Thymus (tissue), 11 donors: ENCODE data around the gene RIPK1. TPM values are rescaled to one million over a fixed set of nuclear protein-coding genes. Genes with fewer than 3 reads are reported as not detected.
"Not testable (repeated sequence)": the region's sequence is repeated elsewhere in the genome, so short reads cannot be mapped to it uniquely, and the experiment has no call there.

Experiments
- DNase-seq, 9 donors: peaks; one replicate each; pipeline ENCODE4 v3.0.0-alpha.2; 2013; ENCODE audit warnings: low spot score in 9 of 9, low read depth in 6 of 9, missing footprints in 1 of 9
- H3K27ac ChIP-seq, 2 donors: one replicate each; pipeline ENCODE4 v1.5.1; 2013; ENCODE audit warnings: control low read depth in 1 of 2, low read depth in 1 of 2, low read length in 1 of 2, mild to moderate bottlenecking in 1 of 2, moderate library complexity in 1 of 2
- H3K27me3 ChIP-seq, 2 donors: one replicate each; pipeline ENCODE4 v1.5.1; 2013; ENCODE audit warnings: low read length in 1 of 2; ENCODE audit not compliant: control insufficient read depth in 2 of 2, insufficient read depth in 1 of 2
- H3K36me3 ChIP-seq, 2 donors: one replicate each; pipeline ENCODE4 v1.5.1; 2013; ENCODE audit warnings: low read length in 1 of 2, mild to moderate bottlenecking in 1 of 2, moderate library complexity in 1 of 2; ENCODE audit not compliant: control insufficient read depth in 2 of 2, insufficient read depth in 2 of 2
- H3K4me1 ChIP-seq, 2 donors: one replicate each; pipeline ENCODE4 v1.5.1; 2013; ENCODE audit warnings: low read length in 2 of 2; ENCODE audit not compliant: control insufficient read depth in 2 of 2, insufficient read depth in 2 of 2
- H3K4me3 ChIP-seq, 2 donors: one replicate each; pipeline ENCODE4 v1.5.1; 2013; ENCODE audit warnings: low read length in 2 of 2, control low read depth in 1 of 2, mild to moderate bottlenecking in 1 of 2
- H3K9me3 ChIP-seq, 2 donors: one replicate each; pipeline ENCODE4 v1.5.1; 2013; ENCODE audit warnings: low read length in 1 of 2, mild to moderate bottlenecking in 1 of 2; ENCODE audit not compliant: control insufficient read depth in 2 of 2, insufficient read depth in 1 of 2
- WGBS: extraction: QIAGEN DNeasy Blood & Tissue Kit; methylation state at CpG from one replicate; pipeline ENCODE4 v1.1.7; 2013; 5-methylcytosine and 5-hydroxymethylcytosine counted together
- polyA plus RNA-seq: library from polyadenylated mRNA; stranded (reverse); fragments of 200-250 nt; gene quantifications from one replicate; pipeline ENCODE4 v1.2.3, GENCODE V29; 2013
- total RNA-seq: library from RNA; stranded (reverse); fragments of 120-200 nt; gene quantifications from one replicate; pipeline ENCODE4 v1.2.4, GENCODE V29; 2013
- donor health status: healthy.

Gene RIPK1
- total and polyA plus RNA-seq, 2 donors = 15.5 to 25.2 TPM

- peaks cover 31 to 70% of the 10 kb centered on the region in 2 donors for H3K4me1 ChIP-seq
- H3K4me3 ChIP-seq = no peak overlapping the region
- H3K27me3 ChIP-seq = no peaks in the 10 kb centered on the region
- peak overlapping the region; percentile 82 to 97 for H3K27ac ChIP-seq
- 74% methylated on average over 20 of the region's 20 CpGs for WGBS
- H3K9me3 ChIP-seq = peaks cover 0 to 1% of the 10 kb centered on the region in 2 donors
- DNase-seq = peak in 4 of 9 donors; percentile 34 to 64 (median 42)
- H3K36me3 ChIP-seq = no peaks in the 10 kb centered on the region
Observed at GRCh38 chr6:3026791-3027626, 41.3 kb upstream of the RIPK1 start.

- not testable (repeated sequence) for DNase-seq, H3K4me3 ChIP-seq, H3K36me3 ChIP-seq, H3K9me3 ChIP-seq, H3K27me3 ChIP-seq
- peaks cover 31 to 64% of the 10 kb centered on the region in 2 donors for H3K4me1 ChIP-seq
- H3K27ac ChIP-seq = peak overlapping the region in 1 of 2 donors; percentile 64
- 94% methylated on average over 5 of the region's 5 CpGs for WGBS
Observed at GRCh38 chr6:3028156-3028555, 40.1 kb upstream of the RIPK1 start.

GRCh38 chr6:3031857-3032640, 36.2 kb upstream of the RIPK1 start:
- Histone ChIP-seq H3K4me3 (no peak overlapping the region), H3K9me3 (no peaks in the 10 kb centered on the region), H3K27ac (no peak overlapping the region), H3K27me3 (no peaks in the 10 kb centered on the region), H3K36me3 (no peaks in the 10 kb centered on the region), H3K4me1 (peaks cover 4 to 28% of the 10 kb centered on the region in 2 donors)
- WGBS = 58% methylated on average over 15 of the region's 15 CpGs
- peak in 5 of 9 donors; percentile 38 to 83 (median 71) for DNase-seq

GRCh38 chr6:3032986-3033385, 35.3 kb upstream of the RIPK1 start:
- Histone ChIP-seq H3K36me3 (no peaks in the 10 kb centered on the region), H3K9me3 (no peaks in the 10 kb centered on the region), H3K4me1 (peaks cover 0 to 20% of the 10 kb centered on the region in 2 donors), H3K27ac (no peak overlapping the region), H3K27me3 (no peaks in the 10 kb centered on the region), H3K4me3 (no peak overlapping the region)
- DNase-seq = no peak
- over 99% methylated on average over 3 of the region's 3 CpGs for WGBS

DNA sequence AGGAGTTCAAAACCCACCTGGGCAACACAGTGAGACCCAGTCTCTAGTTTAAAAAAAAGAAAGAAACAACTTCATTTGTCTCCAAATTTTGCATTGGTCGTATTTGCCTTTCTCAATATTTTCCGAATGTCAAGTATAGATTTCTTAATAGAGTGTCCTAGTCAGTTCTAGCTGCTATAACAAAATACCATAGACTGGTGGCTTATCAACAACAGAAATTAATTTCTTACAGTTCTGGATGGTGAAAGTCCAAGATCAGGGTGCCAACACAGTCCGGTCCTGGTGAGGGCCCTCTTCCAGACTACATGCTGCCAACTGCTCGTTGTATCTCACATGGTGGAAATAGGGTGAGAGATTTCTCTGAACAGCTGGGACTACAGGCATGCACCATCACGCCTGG, 34.6 kb upstream of the RIPK1 start:
- H3K4me3 ChIP-seq = no peak overlapping the region
- H3K4me1 ChIP-seq = peaks cover 0 to 16% of the 10 kb centered on the region in 2 donors
- H3K9me3 ChIP-seq = no peaks in the 10 kb centered on the region
- no peak for DNase-seq
- H3K36me3 ChIP-seq = no peaks in the 10 kb centered on the region
- 98% methylated on average over 5 of the region's 5 CpGs for WGBS
- no peaks in the 10 kb centered on the region for H3K27me3 ChIP-seq
- H3K27ac ChIP-seq = no peak overlapping the region

- no peaks in the 10 kb centered on the region for H3K27me3 ChIP-seq
- no peak overlapping the region for H3K4me3 ChIP-seq
- 93% methylated on average over 5 of the region's 5 CpGs for WGBS
- no peaks in the 10 kb centered on the region for H3K36me3 ChIP-seq
- H3K9me3 ChIP-seq = no peaks in the 10 kb centered on the region
- DNase-seq = no peak
- no peak overlapping the region for H3K27ac ChIP-seq
- H3K4me1 ChIP-seq = peaks cover 0 to 12% of the 10 kb centered on the region in 2 donors
Observed at GRCh38 chr6:3035397-3035796, 32.9 kb upstream of the RIPK1 start.

DNA sequence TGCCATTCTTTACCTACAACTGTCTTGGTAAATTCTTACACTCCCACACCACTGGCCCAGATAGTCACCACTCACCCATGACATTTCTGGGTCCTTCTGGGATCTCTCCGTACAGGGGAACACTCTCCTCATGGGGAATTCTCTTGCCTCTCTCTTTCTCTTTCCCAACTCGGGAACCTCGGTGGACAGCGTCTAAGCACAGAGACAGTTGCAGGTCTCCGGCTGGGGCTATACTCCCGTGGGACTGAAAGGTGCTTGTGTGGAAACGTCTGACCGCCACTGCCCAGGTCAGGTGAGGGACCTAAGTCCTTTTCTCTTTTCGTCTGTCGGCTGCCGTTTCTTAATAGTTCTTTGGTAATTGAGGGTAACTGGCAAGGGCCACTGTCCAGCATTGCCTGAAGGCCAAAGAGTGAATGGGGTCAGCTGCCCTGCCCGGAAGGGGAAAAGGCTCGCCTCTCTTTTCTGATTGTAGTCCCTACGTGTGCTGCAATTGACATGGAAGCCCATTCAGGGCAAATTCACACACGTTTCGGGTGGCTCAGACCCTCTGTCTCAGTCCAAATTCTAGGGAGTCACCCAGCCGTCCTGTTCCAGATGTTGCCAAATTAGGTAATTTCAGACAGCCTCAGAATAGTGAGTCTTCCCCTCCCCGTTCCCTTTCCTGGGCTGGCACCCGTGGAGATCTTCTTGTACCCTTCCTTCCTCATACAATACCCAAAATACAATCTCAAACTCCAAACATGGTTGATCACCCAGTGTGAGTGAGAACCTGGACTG, 31.2 kb upstream of the RIPK1 start:
- Histone ChIP-seq H3K4me3 (no peak overlapping the region), H3K27ac (no peak overlapping the region), H3K27me3 (no peaks in the 10 kb centered on the region), H3K9me3 (no peaks in the 10 kb centered on the region), H3K4me1 (peaks cover 0 to 4% of the 10 kb centered on the region in 2 donors), H3K36me3 (no peaks in the 10 kb centered on the region)
- no peak for DNase-seq
- 89% methylated on average over 19 of the region's 19 CpGs for WGBS

DNA sequence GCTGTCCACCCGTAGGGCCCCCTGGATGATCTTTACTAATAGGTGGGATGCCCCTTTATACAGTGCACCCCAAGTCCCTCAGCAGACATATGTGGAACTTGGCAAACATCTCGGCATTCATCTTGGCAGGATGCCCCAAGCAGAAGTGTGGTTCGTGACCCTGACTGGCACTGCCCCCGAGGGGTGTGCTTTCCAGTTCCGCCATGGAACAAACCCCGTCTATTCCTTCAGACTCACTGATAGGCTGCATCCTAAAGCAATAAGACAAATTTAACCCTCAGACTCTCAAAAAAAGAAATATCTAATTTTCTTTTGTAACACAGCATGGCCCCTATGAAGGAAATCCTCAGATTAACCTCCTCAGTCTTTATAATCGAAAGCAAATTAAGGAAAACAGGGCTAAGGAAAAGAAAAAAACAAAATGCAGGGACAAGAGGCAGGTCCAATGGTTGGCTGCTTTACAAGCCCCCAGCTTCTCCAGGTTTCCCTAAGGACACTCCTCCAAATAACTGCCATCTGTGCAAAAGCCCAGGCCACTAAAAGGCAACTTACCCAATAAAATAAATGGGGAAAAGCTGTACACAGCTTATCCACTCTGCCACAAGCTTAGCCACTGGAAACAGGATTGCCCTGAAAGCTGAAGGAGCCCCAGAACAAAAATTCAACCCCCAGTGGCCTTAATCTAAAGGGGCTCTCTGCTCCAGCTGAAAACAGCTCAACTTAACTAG, 30.5 kb upstream of the RIPK1 start:
- no peaks in the 10 kb centered on the region for H3K4me1 ChIP-seq
- H3K36me3 ChIP-seq = no peaks in the 10 kb centered on the region
- WGBS = 94% methylated on average over 7 of the region's 7 CpGs
- no peak overlapping the region for H3K27ac ChIP-seq
- H3K9me3 ChIP-seq = no peaks in the 10 kb centered on the region
- H3K27me3 ChIP-seq = no peaks in the 10 kb centered on the region
- H3K4me3 ChIP-seq = no peak overlapping the region
- no peak for DNase-seq
